HepG2 (cell line): ENCODE data around the gene FOLR1. TPM values are rescaled to one million over a fixed set of nuclear protein-coding genes. Genes with fewer than 3 reads are reported as not detected.

Source experiments
- BCL6 ChIP-seq: IDR thresholded peaks from 2 replicates; pipeline ENCODE4 v1.6.1; 2016; ENCODE audit warnings: missing genetic modification reagents, missing compliant biosample characterization
- CSRNP2 ChIP-seq: sonication (generic); formaldehyde crosslinking; conservative IDR thresholded peaks from 2 replicates; pipeline ENCODE4 v1.8.0; 2022; ENCODE audit warnings: low read depth, missing genetic modification reagents
- FOSL1 ChIP-seq: sonication (generic); formaldehyde crosslinking; IDR thresholded peaks from 2 replicates; pipeline ENCODE4 v1.9.0; 2021; ENCODE audit warnings: missing genetic modification reagents, borderline replicate concordance
- FOXK2 ChIP-seq: fragments of 450-650 bp; IDR thresholded peaks from 2 replicates; pipeline ENCODE4 v1.6.1; 2016
- HMGA1 ChIP-seq: sonication (generic); formaldehyde crosslinking; conservative IDR thresholded peaks from 2 replicates; pipeline ENCODE4 v1.4.0; 2020; ENCODE audit warnings: missing genetic modification reagents
- HOXA5 ChIP-seq: sonication (generic); formaldehyde crosslinking; IDR thresholded peaks from 2 replicates; pipeline ENCODE4 v1.4.0; 2020; ENCODE audit warnings: missing genetic modification reagents
- KDM5B ChIP-seq: sonication (generic); formaldehyde crosslinking; IDR thresholded peaks from 2 replicates; pipeline ENCODE4 v1.4.0; 2020; ENCODE audit warnings: missing genetic modification reagents, mild to moderate bottlenecking, borderline replicate concordance
- KLF15 ChIP-seq: sonication (generic); formaldehyde crosslinking; IDR thresholded peaks from 2 replicates; pipeline ENCODE4 v1.8.1; 2023; ENCODE audit warnings: borderline replicate concordance, mild to moderate bottlenecking, inconsistent platforms, missing genetic modification reagents, mixed read lengths
- MBNL3 ChIP-seq: fragments of 250-450 bp; sonication (Bioruptor Pico); conservative IDR thresholded peaks from 2 replicates; pipeline ENCODE4 v1.8.0; 2022; ENCODE audit warnings: mild to moderate bottlenecking, inconsistent platforms
- PAF1 ChIP-seq: IDR thresholded peaks from 2 replicates; pipeline ENCODE4 v1.6.1; 2016; ENCODE audit warnings: missing genetic modification reagents, missing compliant biosample characterization
- PCBP1 ChIP-seq: fragments of 200-400 bp; formaldehyde crosslinking; IDR thresholded peaks from 2 replicates; pipeline ENCODE4 v1.6.1; 2017; ENCODE audit warnings: mild to moderate bottlenecking, low read depth, low read length, borderline replicate concordance
- PHF20 ChIP-seq: sonication (generic); formaldehyde crosslinking; IDR thresholded peaks from 2 replicates; pipeline ENCODE4 v1.5.0; 2020; ENCODE audit warnings: mild to moderate bottlenecking, missing genetic modification reagents
- RARG ChIP-seq: sonication (generic); formaldehyde crosslinking; IDR thresholded peaks from 2 replicates; pipeline ENCODE4 v1.4.0; 2020; ENCODE audit warnings: low read depth, mild to moderate bottlenecking, missing genetic modification reagents
- SMC3 ChIP-seq: IDR thresholded peaks from 2 replicates; pipeline ENCODE4 v1.6.1; 2011; ENCODE audit warnings: low read length, improper control_type of control experiment
- SNAI1 ChIP-seq: sonication (generic); formaldehyde crosslinking; IDR thresholded peaks from 2 replicates; pipeline ENCODE4 v1.5.0; 2020; ENCODE audit warnings: mild to moderate bottlenecking, missing genetic modification reagents, borderline replicate concordance
- XBP1 ChIP-seq: sonication (generic); formaldehyde crosslinking; IDR thresholded peaks from 2 replicates; pipeline ENCODE4 v1.5.0; 2020; ENCODE audit warnings: missing genetic modification reagents
- ZBTB8A ChIP-seq: sonication (generic); formaldehyde crosslinking; IDR thresholded peaks from 2 replicates; pipeline ENCODE4 v1.4.0; 2020; ENCODE audit warnings: mild to moderate bottlenecking, low read depth, missing genetic modification reagents, borderline replicate concordance
- ZNF251 ChIP-seq: sonication (generic); formaldehyde crosslinking; IDR thresholded peaks from 2 replicates; pipeline ENCODE4 v1.9.0; 2021; ENCODE audit warnings: mild to moderate bottlenecking, missing genetic modification reagents
- ZNF337 ChIP-seq: sonication (generic); formaldehyde crosslinking; IDR thresholded peaks from 2 replicates; pipeline ENCODE4 v1.5.1; 2020; ENCODE audit warnings: missing genetic modification reagents, low read depth, mild to moderate bottlenecking, borderline replicate concordance
- ZNF33B ChIP-seq: sonication (generic); formaldehyde crosslinking; IDR thresholded peaks from 2 replicates; pipeline ENCODE4 v1.5.1; 2020; ENCODE audit warnings: mild to moderate bottlenecking, missing genetic modification reagents
- ZNF614 ChIP-seq: IDR thresholded peaks from 2 replicates; pipeline ENCODE4 v1.6.1; 2018; ENCODE audit warnings: missing biosample characterization, missing genetic modification reagents, inconsistent platforms, borderline replicate concordance
- ZNF709 ChIP-seq: sonication (generic); formaldehyde crosslinking; IDR thresholded peaks from 2 replicates; pipeline ENCODE4 v1.5.0; 2020; ENCODE audit warnings: mild to moderate bottlenecking, missing genetic modification reagents
- polyA plus RNA-seq, 8 experiments: library from polyadenylated mRNA; depleted of rRNA in 3 of 8; stranded (reverse) in 7 of 8; unstranded in 1 of 8; fragments of >200 nt; fragmentation: Illumina TruSeq in 4 of 8; extraction: Trizol in 4 of 8; gene quantifications; 2 replicates each; pipeline versions ENCODE4 v1.2.1 to v1.2.3, GENCODE V29; 2011 to 2016; ENCODE audit warnings: low read depth in 4 of 8, missing spikeins in 1 of 8, mixed read lengths in 1 of 8; ENCODE audit not compliant: insufficient read depth in 1 of 8
- total RNA-seq, 5 experiments: library from RNA; depleted of rRNA; stranded (reverse); fragments of >200 nt; fragmentation: Illumina TruSeq; extraction: Trizol; gene quantifications; 2 replicates each; pipeline ENCODE4 v1.2.3, GENCODE V29; 2016; ENCODE audit warnings: low read depth in 1 of 5
- TF ChIP-seq, protein P1 (sequence below): sonication (generic); formaldehyde crosslinking; IDR thresholded peaks from 2 replicates; pipeline ENCODE4 v1.4.0; 2020; ENCODE audit warnings: missing genetic modification reagents, borderline replicate concordance
- TF ChIP-seq, protein P2 (sequence below): sonication (generic); formaldehyde crosslinking; IDR thresholded peaks from 2 replicates; pipeline ENCODE4 v1.4.0; 2020; ENCODE audit warnings: missing genetic modification reagents, borderline replicate concordance

FOLR1 gene
- total and polyA plus RNA-seq, 2 of the 13 experiments (the other 11 are each of a cell fraction or from before 2014, with no cell fraction given): 0.20 TPM; not detected in 1

- TF ChIP-seq KDM5B: no peak
- TF ChIP-seq ZNF709 (CRISPR knock-in tag): no peak
- TF ChIP-seq HOXA5 (CRISPR knock-in tag): no peak
- no peak for TF ChIP-seq ZNF251
- TF ChIP-seq PHF20 (CRISPR knock-in tag): no peak
- TF ChIP-seq PCBP1: no peak
- TF ChIP-seq XBP1 (CRISPR knock-in tag): no peak
- no peak; the same call in 1 of the 2 replicates for TF ChIP-seq SNAI1
- no peak for TF ChIP-seq ZNF33B
- TF ChIP-seq, protein P1, sequence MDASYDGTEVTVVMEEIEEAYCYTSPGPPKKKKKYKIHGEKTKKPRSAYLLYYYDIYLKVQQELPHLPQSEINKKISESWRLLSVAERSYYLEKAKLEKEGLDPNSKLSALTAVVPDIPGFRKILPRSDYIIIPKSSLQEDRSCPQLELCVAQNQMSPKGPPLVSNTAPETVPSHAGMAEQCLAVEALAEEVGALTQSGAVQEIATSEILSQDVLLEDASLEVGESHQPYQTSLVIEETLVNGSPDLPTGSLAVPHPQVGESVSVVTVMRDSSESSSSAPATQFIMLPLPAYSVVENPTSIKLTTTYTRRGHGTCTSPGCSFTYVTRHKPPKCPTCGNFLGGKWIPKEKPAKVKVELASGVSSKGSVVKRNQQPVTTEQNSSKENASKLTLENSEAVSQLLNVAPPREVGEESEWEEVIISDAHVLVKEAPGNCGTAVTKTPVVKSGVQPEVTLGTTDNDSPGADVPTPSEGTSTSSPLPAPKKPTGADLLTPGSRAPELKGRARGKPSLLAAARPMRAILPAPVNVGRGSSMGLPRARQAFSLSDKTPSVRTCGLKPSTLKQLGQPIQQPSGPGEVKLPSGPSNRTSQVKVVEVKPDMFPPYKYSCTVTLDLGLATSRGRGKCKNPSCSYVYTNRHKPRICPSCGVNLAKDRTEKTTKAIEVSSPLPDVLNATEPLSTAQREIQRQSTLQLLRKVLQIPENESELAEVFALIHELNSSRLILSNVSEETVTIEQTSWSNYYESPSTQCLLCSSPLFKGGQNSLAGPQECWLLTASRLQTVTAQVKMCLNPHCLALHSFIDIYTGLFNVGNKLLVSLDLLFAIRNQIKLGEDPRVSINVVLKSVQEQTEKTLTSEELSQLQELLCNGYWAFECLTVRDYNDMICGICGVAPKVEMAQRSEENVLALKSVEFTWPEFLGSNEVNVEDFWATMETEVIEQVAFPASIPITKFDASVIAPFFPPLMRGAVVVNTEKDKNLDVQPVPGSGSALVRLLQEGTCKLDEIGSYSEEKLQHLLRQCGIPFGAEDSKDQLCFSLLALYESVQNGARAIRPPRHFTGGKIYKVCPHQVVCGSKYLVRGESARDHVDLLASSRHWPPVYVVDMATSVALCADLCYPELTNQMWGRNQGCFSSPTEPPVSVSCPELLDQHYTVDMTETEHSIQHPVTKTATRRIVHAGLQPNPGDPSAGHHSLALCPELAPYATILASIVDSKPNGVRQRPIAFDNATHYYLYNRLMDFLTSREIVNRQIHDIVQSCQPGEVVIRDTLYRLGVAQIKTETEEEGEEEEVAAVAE (CRISPR knock-in tag): no peak
- TF ChIP-seq RARG (CRISPR knock-in tag): no peak
- no peak for TF ChIP-seq ZBTB8A (CRISPR knock-in tag)
- TF ChIP-seq ZNF614 (CRISPR knock-in tag): 0 out of 2 replicates have a peak, but pooled peaks have one; percentile 9
- TF ChIP-seq PAF1 (CRISPR knock-in tag): no peak
- no peak for TF ChIP-seq KLF15 (CRISPR knock-in tag)
- no peak for TF ChIP-seq MBNL3 (CRISPR knock-in tag)
- no peak for TF ChIP-seq FOSL1
- TF ChIP-seq HMGA1 (CRISPR knock-in tag): no peak
- TF ChIP-seq FOXK2: no peak
- TF ChIP-seq SMC3: no peak
- TF ChIP-seq CSRNP2 (CRISPR knock-in tag): no peak
- TF ChIP-seq, protein P2, sequence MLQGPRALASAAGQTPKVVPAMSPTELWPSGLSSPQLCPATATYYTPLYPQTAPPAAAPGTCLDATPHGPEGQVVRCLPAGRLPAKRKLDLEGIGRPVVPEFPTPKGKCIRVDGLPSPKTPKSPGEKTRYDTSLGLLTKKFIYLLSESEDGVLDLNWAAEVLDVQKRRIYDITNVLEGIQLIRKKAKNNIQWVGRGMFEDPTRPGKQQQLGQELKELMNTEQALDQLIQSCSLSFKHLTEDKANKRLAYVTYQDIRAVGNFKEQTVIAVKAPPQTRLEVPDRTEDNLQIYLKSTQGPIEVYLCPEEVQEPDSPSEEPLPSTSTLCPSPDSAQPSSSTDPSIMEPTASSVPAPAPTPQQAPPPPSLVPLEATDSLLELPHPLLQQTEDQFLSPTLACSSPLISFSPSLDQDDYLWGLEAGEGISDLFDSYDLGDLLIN (CRISPR knock-in tag): no peak
- TF ChIP-seq BCL6 (CRISPR knock-in tag): no peak
- TF ChIP-seq ZNF337 (CRISPR knock-in tag): no peak
Observed at GRCh38 chr11:72223615-72224563, 31.9 kb downstream of the FOLR1 start (continued).
